Activated CD8-positive, alpha-beta T cell treated with anti-CD3 and anti-CD28 coated beads, Interleukin-2, amount 10 ng/mL, durations not matched to agents 7 days and 5 days (primary cell): ENCODE results near the gene ECE2. TPM values are rescaled to one million over a fixed set of nuclear protein-coding genes. Genes with fewer than 3 reads are reported as not detected.
"Not testable (repeated sequence)": the region's sequence is repeated elsewhere in the genome, so short reads cannot be mapped to it uniquely, and the experiment has no call there.

Experiments
- ATAC-seq: fragments of 150-1000 bp; cut with Tn5 transposase; one replicate; pipeline ENCODE4 v1.10.0; 2021; ENCODE audit warnings: moderate library complexity
- CTCF ChIA-PET: fragments of 350-600 bp; sonication (Branson Sonifier 250); formaldehyde crosslinking; loops from one replicate; lab custom pipeline; 2021; ENCODE audit warnings: antibody characterized with exemption; lab: Charles Lee
- POLR2A ChIA-PET: fragments of 350-600 bp; sonication (Branson Sonifier 250); formaldehyde crosslinking; loops from one replicate; lab custom pipeline; 2021; ENCODE audit warnings: antibody characterized with exemption; lab: Charles Lee
- DNase-seq: peaks from one replicate; pipeline ENCODE4 v3.0.0-alpha.2; 2020
- H3K27ac Mint-ChIP-seq: one replicate; pipeline ENCODE4 v1.8.0; 2021; ENCODE audit warnings: mild to moderate bottlenecking, mixed read lengths
- H3K27me3 Mint-ChIP-seq: one replicate; pipeline ENCODE4 v1.8.0; 2021; ENCODE audit warnings: low read depth, mixed read lengths
- H3K36me3 Mint-ChIP-seq: one replicate; pipeline ENCODE4 v1.8.0; 2021; ENCODE audit warnings: low read depth, mixed read lengths
- H3K4me1 Mint-ChIP-seq: one replicate; pipeline ENCODE4 v1.8.0; 2021; ENCODE audit warnings: low read depth, mixed read lengths
- H3K4me3 Mint-ChIP-seq: one replicate; pipeline ENCODE4 v1.8.0; 2021; ENCODE audit warnings: mild to moderate bottlenecking, mixed read lengths
- H3K9me3 Mint-ChIP-seq: one replicate; pipeline ENCODE4 v1.8.0; 2022; ENCODE audit warnings: mixed read lengths; ENCODE audit not compliant: insufficient read depth
- total RNA-seq, 2 experiments: library from RNA; stranded (reverse); gene quantifications; one replicate each; pipeline ENCODE4 v1.2.3, GENCODE V29; 2021

ECE2 gene
- total RNA-seq, 2 experiments from 2014 or later = not detected

- ChIA-PET POLR2A (no interaction called here), CTCF (interaction anchor here (1.3 kb wide), 1 partner anchor 19 kb away, joined by 6 read pairs; no protein-coding TSS in a partner anchor)
- Mint-ChIP-seq H3K27me3 (no peaks in the 10 kb centered on the region), H3K27ac (peak overlapping the region; percentile 81), H3K9me3 (no peaks in the 10 kb centered on the region), H3K4me1 (peaks cover 43% of the 10 kb centered on the region), H3K36me3 (peaks cover 49% of the 10 kb centered on the region), H3K4me3 (peak overlapping the region; percentile 22)
- DNase-seq (peak; percentile 54), ATAC-seq (peak; percentile 32)
Observed at GRCh38 chr3:184334470-184335158, 58.8 kb downstream of the ECE2 start.

- POLR2A ChIA-PET = no interaction called here
- ATAC-seq (no peak), DNase-seq (no peak)
- Mint-ChIP-seq H3K4me1 (peaks cover 43% of the 10 kb centered on the region), H3K9me3 (no peaks in the 10 kb centered on the region), H3K27ac (peak overlapping the region; percentile 87), H3K36me3 (peaks cover 45% of the 10 kb centered on the region), H3K4me3 (peak overlapping the region; percentile 77), H3K27me3 (no peaks in the 10 kb centered on the region)
- CTCF ChIA-PET = interaction anchor here (1.3 kb wide), 1 partner anchor 18 kb away, joined by 6 read pairs; no protein-coding TSS in a partner anchor
Observed at GRCh38 chr3:184335291-184335660, 59.5 kb downstream of the ECE2 start.

DNA sequence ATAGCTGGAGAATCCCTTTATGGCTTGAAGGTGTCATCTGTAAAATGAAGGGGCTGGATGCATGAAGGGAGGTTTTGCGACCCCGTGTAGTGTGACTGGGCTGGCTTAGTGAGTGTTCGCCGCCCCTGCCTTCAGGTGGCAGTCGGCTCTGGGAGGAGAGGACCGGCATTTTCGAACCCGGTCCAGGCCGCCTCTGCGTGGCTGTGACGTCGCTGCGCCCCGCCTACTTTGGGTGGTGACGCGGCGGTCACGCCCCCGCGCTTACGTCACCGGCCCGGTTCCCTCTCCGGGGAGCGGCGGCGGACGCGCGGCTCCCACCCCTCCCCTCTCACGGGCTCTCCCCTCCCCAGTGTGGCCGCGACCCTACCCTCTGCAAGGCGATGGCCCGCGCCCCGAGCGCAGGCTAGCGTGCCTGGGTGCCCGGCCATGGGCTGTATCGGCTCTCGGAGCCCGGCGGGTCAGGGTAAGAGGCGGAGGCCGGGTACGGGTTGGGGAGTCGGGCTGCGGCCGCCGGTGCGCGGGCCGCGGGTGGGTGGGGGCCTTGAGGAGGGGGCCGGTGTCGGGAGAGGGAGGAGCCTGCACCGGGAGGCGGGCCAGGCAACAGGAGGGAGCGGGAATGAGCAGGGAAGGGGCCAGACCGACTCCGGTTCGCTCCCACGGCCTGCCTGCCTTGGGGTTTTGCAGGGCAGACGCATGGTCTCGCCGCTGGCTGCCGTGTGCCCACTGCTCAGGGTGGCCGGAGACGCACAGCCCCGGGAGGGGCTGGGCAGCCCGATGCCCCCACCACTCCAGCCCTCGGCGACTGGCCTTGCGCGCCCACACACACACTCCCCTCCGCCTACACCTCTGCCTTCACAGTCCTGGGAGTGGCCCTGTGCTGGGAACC, 60.1 kb downstream of the ECE2 start:
- peaks cover 48% of the 10 kb centered on the region for H3K4me1 Mint-ChIP-seq
- no peaks in the 10 kb centered on the region for H3K27me3 Mint-ChIP-seq
- ChIA-PET POLR2A (no interaction called here), CTCF (interaction anchor here (1.2 to 1.5 kb wide), 3 partner anchors 10 to 18 kb away, joined by 4 to 6 read pairs (median 4); no protein-coding TSS in a partner anchor)
- H3K9me3 Mint-ChIP-seq = no peaks in the 10 kb centered on the region
- H3K4me3 Mint-ChIP-seq = peak overlapping the region; percentile 77
- peak; percentile 71 for ATAC-seq
- H3K27ac Mint-ChIP-seq = peak overlapping the region; percentile 87
- peak; percentile 86 for DNase-seq
- peaks cover 40% of the 10 kb centered on the region for H3K36me3 Mint-ChIP-seq

DNA sequence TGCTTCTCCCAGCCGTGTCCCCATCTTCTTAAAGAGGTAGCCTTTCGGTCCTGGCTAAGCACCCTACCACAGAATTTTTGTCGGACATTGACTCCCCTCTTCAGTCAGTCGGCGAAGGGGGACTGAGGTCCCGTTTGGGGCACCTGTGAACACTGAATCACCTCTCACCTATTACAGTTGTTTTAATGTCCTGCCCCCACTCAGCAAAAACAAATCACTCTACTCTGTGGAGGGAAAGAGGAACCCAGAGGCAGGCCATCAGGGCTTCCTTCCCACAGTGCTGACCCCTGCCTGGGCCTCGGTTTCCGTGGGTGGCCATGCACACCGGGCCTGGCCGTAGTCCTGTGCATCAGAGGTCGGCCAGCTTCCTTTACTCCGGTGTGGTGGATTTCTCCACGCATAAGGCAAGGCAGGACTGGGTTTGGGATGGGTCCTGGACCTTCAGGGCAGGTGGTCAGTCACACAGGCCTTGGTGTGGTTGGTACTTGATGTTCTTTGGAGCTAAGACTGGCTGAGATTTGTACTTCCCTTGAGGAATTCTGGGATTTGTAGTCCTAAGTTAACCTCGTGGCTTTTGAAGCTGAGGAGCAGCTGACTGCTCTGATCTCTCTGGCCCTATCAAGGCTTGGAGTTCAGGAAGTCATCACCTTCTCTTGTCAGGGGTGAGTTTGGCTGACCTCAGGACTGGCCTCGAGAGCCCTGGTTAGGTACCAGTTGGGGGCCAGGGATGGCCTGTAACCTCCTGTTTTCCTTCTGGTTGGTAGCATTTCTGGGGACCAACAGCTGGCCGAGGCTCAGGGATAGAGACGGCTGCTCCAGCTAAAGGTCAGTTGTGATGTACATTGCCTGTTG, 61.0 kb downstream of the ECE2 start:
- POLR2A ChIA-PET = interaction anchor here (0.8 to 1.6 kb wide), 2 partner anchors 10 to 21 kb away, joined by 3 to 6 read pairs; no protein-coding TSS in a partner anchor
- ATAC-seq = no peak

DNA sequence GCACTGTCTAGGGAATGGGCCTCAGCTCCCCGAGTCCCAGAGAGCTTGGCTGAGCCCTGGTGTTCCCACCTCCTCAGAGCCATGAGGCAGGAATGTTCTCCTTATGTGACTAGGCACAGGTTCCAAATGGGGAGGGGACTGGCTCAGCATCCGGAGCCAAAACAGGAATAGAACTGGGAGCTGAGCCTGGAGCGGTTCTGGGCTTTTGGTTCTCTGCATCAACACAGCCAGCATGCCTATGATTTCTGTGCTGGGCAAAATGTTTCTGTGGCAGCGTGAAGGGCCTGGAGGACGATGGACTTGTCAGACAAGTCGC, 61.5 kb downstream of the ECE2 start, which contains the start of gene FAM131A:
Gene FAM131A, plus strand, starts transcription at position 202 of the 316 bp plus-strand sequence. Its CDS starts 31 bp downstream, at position 233.
- POLR2A ChIA-PET = interaction anchor here (0.8 to 1.6 kb wide), 2 partner anchors 10 to 22 kb away, joined by 3 to 6 read pairs; no protein-coding TSS in a partner anchor
- H3K27me3 Mint-ChIP-seq = no peaks in the 10 kb centered on the region
- H3K9me3 Mint-ChIP-seq = no peaks in the 10 kb centered on the region
- CTCF ChIA-PET = interaction anchor here (1.1 to 1.5 kb wide), 3 partner anchors 8 to 34 kb away, joined by 3 to 4 read pairs (median 4); no protein-coding TSS in a partner anchor
- DNase-seq (no peak), ATAC-seq (no peak)
- H3K4me1 Mint-ChIP-seq = peaks cover 49% of the 10 kb centered on the region
- peak within 1 kb of the TSS; percentile 82 for H3K27ac Mint-ChIP-seq
- peak within 1 kb of the TSS; percentile 77 for H3K4me3 Mint-ChIP-seq
- peaks cover 28% of the 10 kb centered on the region for H3K36me3 Mint-ChIP-seq

More for the DNA sequence above, 61.0 kb downstream of the ECE2 start:
- CTCF ChIA-PET = interaction anchor here (1.1 to 1.5 kb wide), 3 partner anchors 9 to 35 kb away, joined by 3 to 4 read pairs (median 4); no protein-coding TSS in a partner anchor
- Mint-ChIP-seq H3K4me3 (peak overlapping the region; percentile 77), H3K27ac (peak overlapping the region; percentile 82), H3K36me3 (peaks cover 33% of the 10 kb centered on the region), H3K27me3 (no peaks in the 10 kb centered on the region), H3K4me1 (peaks cover 52% of the 10 kb centered on the region), H3K9me3 (no peaks in the 10 kb centered on the region)
- no peak for DNase-seq

DNA sequence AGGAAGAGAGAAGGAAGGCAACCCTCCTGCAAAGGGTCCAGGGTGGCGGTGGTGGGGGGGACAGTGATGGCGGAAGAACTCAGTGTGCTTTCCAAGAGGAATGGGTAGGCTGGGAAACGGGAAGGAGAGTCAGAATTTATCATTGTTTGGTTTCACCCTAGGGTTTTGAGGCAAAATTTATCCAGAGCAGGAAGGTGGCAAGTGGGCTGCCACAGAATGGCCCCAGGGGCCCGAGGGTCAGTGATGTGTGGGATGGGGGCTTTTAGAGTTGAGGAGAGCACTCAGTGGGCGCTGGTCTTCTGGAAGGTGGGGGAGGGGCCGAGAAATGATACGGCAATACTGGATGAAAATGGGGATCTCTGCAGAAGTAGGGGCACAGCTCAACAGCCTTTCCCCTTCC, 62.2 kb downstream of the ECE2 start:
- ChIA-PET POLR2A (interaction anchor here (0.8 to 1.6 kb wide), 3 partner anchors 11 to 23 kb away, joined by 3 to 6 read pairs (median 3); no protein-coding TSS in a partner anchor), CTCF (interaction anchor here (1.0 to 1.1 kb wide), 2 partner anchors 16 to 33 kb away, joined by 3 read pairs; no protein-coding TSS in a partner anchor)
- no peak for ATAC-seq
- no peaks in the 10 kb centered on the region for H3K9me3 Mint-ChIP-seq
- H3K4me3 Mint-ChIP-seq = no peak overlapping the region
- peaks cover 22% of the 10 kb centered on the region for H3K36me3 Mint-ChIP-seq
- DNase-seq = no peak
- H3K27ac Mint-ChIP-seq = no peak overlapping the region
- no peaks in the 10 kb centered on the region for H3K27me3 Mint-ChIP-seq
- H3K4me1 Mint-ChIP-seq = peaks cover 42% of the 10 kb centered on the region

DNA sequence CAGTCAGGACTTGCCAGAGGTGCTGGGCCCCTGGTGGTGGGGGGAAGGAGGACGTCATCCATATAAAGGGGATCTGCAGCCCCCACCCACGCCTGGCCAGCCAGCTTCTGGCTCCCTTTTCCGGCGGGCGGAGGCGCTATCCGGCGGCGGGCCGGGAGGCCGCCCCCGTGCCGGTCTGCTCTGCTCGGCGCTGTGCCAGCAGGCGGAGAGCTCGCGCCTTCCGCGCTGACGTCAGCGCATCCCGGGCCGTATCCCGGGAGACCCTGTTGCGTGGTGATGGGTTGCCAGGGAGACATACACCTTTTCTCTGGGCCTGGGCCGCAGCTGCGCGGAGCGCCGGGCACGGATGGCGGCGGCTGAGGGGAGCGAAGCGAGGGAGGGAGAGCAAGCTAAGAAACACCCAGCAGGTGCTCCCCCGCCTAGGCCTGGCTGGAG, 62.7 kb downstream of the ECE2 start:
- Mint-ChIP-seq H3K4me1 (peaks cover 37% of the 10 kb centered on the region), H3K27ac (no peak overlapping the region), H3K9me3 (no peaks in the 10 kb centered on the region), H3K27me3 (no peaks in the 10 kb centered on the region), H3K4me3 (no peak overlapping the region), H3K36me3 (peaks cover 16% of the 10 kb centered on the region)
- no peak for DNase-seq
- POLR2A ChIA-PET = interaction anchor here (1.1 kb wide), 1 partner anchor 13 kb away, joined by 3 read pairs; no protein-coding TSS in a partner anchor
- CTCF ChIA-PET = interaction anchor here (1.0 kb wide), 1 partner anchor 15 kb away, joined by 3 read pairs; no protein-coding TSS in a partner anchor
- no peak for ATAC-seq

DNA sequence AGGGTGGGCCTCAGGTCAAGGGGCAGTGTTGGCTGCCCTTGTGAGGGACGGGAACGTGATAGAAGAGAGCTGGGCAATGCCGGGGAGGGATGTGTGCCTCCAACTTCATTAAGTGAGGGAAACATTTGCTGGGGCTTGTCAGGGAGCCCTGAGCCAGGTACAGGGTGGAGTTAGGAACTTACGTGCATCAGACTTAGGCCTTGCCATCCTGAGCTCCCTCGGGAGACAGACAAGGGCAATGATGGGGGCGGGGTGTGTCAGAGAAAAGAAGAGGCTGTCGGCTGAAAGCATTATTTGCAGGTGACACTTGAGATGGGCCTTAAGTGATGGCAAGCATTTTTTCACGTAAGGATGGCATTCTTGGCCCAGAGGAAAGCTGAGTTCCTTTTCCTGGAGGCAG, 63.2 kb downstream of the ECE2 start:
- Mint-ChIP-seq H3K36me3 (peaks cover 11% of the 10 kb centered on the region), H3K27ac (no peak overlapping the region), H3K4me3 (no peak overlapping the region), H3K4me1 (peaks cover 32% of the 10 kb centered on the region), H3K9me3 (no peaks in the 10 kb centered on the region), H3K27me3 (no peaks in the 10 kb centered on the region)
- no peak for DNase-seq
- no peak for ATAC-seq
- ChIA-PET POLR2A (no interaction called here), CTCF (interaction anchor here (1.0 kb wide), 1 partner anchor 15 kb away, joined by 3 read pairs; no protein-coding TSS in a partner anchor)

GRCh38 chr3:184339451-184340135, 63.8 kb downstream of the ECE2 start:
- peaks cover 26% of the 10 kb centered on the region for H3K4me1 Mint-ChIP-seq
- H3K36me3 Mint-ChIP-seq, H3K4me3 Mint-ChIP-seq, H3K9me3 Mint-ChIP-seq, ATAC-seq, POLR2A ChIA-PET, H3K27ac Mint-ChIP-seq, H3K27me3 Mint-ChIP-seq, DNase-seq: not testable (repeated sequence)
- CTCF ChIA-PET = interaction anchor here (1.4 kb wide), 1 partner anchor 14 kb away, joined by 6 read pairs; no protein-coding TSS in a partner anchor

- no peak for ATAC-seq
- POLR2A ChIA-PET = no interaction called here
- peaks cover 12% of the 10 kb centered on the region for H3K4me1 Mint-ChIP-seq
- no peak overlapping the region for H3K27ac Mint-ChIP-seq
- no peaks in the 10 kb centered on the region for H3K9me3 Mint-ChIP-seq
- no peaks in the 10 kb centered on the region for H3K36me3 Mint-ChIP-seq
- no peaks in the 10 kb centered on the region for H3K27me3 Mint-ChIP-seq
- CTCF ChIA-PET = no interaction called here
- no peak for DNase-seq
- no peak overlapping the region for H3K4me3 Mint-ChIP-seq
Observed at GRCh38 chr3:184341925-184342324, 66.1 kb downstream of the ECE2 start.
